HS-5 (cell line): Measurements from ENCODE around the gene USH2A.

Source experiments
- DNase-seq: peaks from one replicate; pipeline ENCODE4 v3.0.0-alpha.2; 2012; ENCODE audit warnings: low read depth

The USH2A gene

DNA sequence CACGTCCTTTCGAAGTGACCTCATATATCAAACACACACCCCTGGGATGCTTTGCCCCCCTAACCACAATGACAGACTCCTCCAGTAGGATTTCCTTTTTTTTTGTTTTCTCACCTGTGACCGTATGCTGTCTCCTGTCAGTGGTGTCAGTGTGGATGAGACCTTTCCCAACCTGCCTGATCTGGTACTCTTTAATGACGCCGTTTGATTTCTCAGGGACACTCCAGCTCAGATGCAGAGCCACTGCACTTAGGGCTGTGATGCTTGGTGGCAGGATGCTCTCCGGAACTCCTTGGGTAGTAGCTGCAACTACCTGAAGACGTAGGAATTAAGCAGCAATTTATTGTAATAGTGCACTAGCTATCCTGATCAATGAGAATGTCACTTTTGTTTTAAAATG lies 643.5 kb downstream of the USH2A start:
- DNase-seq: no peak

DNA sequence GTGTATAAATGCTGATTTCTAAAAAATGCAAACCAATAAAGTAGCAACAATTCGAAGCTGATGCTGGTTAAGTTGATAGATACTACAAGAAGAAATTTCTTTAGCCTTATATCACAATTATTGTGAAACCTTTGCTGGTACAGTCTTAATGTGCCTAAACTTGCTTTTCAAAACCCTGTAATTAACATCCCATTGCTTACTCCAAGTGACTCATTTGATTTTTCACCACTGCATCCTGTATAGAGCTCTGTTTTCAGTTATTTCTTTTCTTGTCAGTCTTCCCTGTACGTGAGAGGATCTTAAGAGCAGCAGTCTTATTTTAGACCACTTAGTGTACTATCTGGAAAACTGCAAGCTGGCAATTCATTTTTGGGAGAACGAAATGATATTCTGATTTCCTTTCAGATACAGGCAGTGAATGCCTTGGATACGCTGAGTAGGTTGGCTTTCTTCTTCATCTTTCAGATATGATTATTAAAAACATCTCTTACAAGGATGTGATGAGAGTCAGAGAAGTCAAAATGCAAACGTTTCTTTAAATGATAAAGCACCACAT lies 645.8 kb downstream of the USH2A start:
- peak; percentile 56 for DNase-seq

DNA sequence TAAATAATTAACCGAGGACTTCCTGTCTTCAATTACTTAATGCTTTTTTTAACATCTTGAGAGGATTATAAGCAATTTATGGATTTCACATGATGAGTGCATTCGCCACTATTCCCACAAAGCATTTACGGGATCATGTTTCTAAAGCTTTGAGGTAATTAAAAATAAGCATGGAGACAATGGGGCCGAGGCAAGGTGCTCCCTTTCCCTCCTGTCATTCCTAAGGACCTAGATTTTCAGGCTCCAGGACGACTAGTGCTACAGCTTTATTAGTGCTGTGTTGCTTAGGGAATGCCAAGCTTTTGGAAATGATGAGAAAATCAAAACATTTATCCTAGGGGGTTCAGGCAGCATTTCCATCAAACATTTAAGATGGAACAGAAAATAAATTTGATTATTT lies 646.9 kb downstream of the USH2A start:
- no peak for DNase-seq

DNA sequence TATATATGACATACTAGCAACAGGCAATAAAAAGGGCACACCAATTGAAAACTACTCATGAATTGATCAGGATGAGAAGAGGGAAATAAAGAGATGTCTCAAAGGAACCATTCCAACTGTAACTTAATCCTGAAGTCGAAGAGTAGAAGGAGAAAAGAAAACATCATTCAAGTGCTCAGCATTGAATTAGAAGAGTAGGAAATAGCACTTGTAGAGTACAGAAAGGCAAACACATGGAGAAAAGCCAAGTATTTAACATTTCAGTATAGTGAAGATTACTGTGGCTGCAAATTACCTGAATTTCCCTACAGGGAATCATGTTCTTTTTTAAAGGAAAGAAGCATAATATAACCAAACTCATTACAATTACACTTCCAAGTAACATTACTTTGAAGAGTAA lies 651.1 kb downstream of the USH2A start:
- no peak for DNase-seq

DNA sequence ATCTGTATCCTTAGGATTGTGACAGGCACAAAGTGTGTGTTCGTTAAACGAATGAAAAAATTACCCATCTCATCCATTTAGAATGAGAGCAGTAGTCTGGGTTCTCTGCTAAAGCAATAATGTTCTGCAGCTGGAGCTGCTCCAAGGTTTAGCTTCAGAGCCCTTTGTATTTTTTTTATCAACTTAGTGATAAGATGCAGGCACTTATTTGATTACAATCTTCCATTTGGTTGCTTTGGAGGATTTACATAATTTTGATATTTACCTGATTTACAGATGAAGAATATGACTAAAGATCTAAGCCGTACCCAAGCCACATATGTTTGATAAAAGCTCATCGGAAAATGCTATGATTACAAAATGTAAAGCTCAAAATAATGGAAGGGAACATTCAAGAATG lies 654.9 kb downstream of the USH2A start:
- no peak for DNase-seq

DNA sequence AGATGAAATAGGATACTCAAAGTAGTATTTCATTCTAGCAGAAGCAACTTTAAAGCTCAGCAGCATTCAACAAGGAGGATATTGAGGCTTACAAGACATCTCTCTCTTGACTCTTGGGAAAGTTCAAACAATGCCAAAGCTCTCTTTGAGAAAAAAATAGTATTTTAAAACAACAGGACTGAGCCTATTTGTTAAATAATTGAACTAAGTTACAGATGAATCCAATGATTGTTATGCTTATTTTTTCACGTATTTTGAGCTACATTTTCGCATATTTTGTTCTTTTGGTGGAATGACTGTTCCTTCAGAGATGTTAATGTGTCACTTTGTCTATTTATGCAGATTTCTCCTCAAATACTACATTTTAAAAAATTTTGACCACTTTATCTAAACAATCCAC lies 655.5 kb downstream of the USH2A start:
- no peak for DNase-seq

DNA sequence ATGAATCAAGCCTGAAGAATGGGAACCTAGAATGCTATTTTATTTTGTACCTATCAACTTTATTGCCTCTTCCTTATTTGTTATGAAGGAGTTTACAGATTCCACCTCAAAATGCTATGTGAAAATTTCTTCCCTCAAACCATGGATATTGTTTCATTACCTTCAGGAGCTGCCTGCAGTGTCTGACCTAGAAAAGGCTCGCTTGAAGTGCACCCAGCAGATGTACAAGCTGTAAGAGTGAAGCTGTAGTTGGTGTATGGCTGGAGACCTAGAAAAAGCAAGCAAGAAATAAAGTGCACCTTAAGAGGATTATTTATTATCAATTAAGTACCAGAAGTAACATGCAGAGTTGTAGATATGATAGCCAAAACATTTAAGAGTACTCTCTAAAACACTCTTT lies 656.7 kb downstream of the USH2A start:
- DNase-seq: no peak

DNA sequence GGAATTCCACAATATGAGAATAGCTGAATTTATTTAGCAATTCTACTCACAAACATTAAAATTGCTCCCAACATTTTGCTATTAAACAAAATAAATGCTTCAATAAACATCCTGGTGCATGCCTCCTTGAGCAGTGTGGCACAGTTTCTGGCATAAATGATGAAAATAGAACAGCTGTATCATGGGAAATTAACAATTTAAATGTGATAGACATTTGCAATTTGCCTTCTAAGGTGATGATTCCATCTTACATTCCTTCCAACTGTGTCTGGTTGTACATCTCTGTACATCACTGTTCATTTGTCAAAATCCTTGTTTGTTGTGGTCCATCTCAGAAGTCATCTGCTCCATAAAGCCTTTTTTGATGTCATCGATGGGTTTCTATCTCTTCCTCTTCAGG lies 657.4 kb downstream of the USH2A start:
- no peak for DNase-seq

DNA sequence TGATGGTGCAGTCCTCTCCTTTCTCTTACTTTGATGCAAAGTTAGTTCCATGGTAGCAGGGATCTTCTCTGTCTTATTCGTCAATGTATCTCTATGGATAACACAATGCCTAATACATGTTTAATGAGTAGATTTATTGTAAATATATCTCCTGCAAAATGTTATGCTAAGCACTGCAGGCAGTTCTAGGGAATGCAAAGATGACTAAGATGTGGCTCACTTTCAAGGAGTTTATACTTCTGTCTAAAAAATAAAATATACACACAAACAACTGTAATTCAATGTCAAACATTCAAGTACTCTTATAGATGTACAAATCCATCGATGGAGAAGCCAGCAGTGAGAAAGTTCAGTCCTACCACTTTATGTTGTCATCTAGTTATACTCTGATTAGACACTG lies 661.8 kb downstream of the USH2A start:
- DNase-seq: no peak

DNA sequence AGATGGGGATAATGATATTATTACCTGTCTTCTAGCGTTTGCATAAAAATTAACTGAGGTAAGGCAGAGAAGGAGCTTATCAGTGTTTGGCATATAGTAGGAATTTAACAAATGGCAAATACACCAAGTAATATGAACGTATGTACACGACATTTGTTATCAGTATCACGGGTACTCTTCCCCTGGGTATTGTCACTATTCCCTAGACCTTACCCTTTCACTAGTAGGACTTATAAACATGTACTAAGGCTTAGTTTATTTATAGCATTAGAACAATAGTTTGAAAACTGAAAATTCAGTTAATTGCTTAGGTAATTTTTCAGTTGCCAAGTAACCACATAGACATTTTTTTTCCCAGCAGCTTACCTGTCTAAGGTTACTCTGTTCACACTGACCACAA lies 669.1 kb downstream of the USH2A start:
- no peak for DNase-seq

DNA sequence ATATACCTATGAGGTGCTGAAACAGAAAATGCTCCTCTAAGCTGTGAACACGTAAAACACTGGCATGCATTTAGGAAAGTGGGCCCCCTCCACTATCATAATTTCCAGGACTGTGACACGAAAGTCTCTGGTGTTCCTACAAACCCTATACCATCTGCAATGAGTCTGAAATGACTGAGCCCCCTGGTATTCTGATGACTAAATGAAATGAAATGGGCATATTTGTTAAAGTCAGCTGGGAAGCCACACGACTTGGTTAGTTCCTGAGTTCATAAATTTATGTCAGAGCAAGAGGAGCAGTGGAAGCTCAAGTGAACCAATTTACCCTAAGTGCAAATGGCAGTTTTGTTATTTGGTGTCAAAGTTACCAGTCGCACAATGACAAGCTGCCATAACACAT lies 673.8 kb downstream of the USH2A start:
- DNase-seq: peak; percentile 83

DNA sequence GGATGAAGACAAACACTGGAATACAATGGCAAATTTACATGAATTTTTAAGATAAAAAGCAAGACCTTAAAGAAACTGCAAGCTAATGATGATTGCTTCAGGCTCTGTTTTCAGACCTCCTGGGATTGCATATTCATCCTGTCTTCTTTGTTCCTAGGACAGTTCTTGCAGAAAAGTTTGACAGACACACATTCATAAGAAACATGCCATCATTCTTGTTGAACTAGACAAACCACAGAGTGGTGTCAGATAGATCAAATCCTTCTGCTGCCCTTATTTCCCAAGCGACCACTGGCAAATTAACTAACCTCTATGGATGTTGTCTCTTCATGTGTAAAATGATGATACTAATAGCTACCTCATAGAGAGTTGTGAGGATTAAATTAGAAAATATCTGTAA lies 674.8 kb downstream of the USH2A start:
- DNase-seq: no peak

DNA sequence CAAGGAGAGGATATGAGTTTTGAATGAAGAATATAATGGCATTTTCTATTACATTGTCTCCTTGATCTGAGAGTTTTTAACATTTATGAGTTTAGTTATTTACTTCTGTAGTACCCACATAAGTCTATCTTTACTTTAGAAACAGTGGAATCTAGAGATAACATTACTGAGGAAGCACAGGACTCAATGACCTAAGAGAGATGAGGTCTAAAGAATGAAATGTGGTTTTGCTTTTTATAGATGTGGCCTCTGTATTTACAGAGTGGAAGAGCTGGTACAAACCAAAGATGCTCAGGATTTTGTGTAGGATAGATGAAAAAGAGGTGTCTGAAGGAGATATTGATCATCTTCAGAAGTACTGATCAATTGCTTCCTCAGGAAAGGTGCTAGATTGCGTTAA lies 678.8 kb downstream of the USH2A start:
- no peak for DNase-seq

DNA sequence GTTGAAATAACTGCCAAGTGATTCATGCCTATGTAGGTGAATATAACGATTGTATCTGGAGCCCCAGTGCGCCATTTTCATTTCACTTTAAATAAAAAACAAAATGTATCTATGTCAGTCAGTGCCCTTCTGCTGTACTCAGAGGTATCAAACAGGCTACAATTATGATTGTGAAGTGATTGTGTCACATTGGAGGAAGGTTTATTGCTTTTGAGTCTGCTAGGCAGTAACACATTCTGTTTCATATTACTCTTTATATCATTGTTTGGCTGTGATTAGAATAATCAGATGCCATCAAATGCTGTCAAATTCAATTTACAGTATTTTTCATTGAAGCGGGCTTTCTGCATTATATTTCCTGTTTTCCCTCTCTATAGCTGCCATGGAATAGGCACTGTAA lies 684.2 kb downstream of the USH2A start:
- no peak for DNase-seq

DNA sequence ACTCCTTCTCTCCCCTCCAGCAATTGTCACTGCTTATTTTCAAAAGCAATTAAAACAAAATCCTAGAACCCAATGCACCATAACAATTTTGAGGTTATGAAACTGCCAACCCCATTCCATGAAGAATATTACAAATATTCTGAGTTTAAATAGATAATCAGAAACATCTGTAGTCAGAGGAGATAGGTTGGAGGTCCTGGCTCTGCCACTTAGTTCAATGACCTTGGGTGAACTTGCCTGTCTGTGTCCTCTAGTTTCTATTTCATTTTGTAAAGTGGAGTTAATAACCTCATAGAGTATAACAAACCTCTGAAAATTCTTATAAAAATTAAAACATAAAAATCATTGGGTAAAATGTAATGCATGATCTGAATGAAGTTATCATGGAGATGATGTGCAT lies 691.5 kb downstream of the USH2A start:
- DNase-seq: no peak

DNA sequence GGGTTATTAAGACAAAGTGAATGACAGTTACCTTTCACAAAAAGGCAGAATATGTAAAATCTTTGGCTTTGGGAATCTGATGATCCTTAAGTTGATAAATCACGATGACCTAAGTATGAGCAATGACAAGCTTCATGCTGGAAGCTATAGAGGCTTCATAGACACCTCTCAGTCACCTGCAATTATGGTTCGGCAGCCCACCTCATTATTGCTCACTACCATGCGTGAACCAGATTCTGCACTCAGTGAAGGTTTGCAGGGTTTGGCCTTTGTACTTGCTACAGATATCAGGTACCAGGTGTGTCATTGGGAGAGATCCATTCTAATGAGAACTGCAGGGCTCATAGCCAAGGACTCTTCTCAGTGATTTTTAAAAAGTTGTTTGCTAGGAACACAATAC lies 692.6 kb downstream of the USH2A start:
- no peak for DNase-seq

DNA sequence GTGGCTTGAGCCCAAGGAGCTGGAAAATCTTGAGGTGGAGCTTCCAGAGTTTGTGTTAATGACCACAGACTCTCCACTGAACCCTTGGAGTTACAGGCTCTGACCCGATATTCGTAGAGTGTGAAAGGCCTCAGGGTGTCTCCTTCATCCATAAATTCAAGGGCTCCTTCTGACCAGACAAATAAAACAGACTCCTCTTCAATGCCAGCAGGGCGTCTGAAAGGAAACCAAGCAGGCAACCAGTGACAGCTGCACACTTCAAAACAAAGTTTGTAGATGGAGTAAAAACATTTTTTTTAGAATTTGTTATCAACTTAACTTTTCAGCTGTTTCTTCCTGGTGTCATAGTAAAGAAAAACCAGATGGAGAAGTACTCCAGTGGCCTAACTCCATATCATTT lies 695.1 kb downstream of the USH2A start:
- DNase-seq: no peak

DNA sequence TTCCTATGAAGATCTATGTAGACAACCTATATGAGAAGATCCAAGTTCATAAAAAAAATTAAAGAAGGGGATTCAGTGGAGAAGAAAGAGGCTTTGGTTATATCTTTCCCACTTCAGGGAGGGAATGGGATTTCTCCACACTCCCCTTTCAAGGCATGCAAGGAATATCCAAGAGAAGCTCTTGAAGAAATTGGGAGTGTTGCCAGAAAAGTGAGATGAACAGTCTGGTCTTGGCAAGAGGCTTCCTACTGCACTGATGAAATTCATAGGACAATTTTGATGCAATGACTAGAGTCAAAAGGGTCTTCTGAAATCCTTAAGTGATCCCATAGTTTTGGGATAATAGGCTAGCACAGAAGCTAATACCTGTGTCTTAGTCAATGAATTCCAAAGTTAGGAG lies 703.1 kb downstream of the USH2A start:
- no peak for DNase-seq

DNA sequence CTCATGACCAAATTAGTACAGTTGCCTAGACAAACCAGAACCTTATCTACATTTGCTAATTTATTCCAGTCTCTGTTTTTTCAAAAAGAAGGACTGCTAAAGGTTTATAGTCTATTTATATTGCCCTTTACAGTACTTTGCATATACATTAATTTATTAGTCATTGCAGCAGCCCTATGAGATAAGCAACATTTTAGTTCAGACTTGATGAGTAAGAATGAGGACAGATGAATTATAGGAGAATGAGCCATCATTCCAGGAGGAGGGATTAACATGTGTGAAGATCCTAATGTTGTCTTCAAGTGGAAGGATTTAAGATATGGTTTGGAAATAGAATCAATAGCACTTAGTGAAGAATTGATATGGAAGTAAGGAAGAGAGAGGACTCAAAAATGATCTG lies 703.7 kb downstream of the USH2A start:
- peak; percentile 67 for DNase-seq

DNA sequence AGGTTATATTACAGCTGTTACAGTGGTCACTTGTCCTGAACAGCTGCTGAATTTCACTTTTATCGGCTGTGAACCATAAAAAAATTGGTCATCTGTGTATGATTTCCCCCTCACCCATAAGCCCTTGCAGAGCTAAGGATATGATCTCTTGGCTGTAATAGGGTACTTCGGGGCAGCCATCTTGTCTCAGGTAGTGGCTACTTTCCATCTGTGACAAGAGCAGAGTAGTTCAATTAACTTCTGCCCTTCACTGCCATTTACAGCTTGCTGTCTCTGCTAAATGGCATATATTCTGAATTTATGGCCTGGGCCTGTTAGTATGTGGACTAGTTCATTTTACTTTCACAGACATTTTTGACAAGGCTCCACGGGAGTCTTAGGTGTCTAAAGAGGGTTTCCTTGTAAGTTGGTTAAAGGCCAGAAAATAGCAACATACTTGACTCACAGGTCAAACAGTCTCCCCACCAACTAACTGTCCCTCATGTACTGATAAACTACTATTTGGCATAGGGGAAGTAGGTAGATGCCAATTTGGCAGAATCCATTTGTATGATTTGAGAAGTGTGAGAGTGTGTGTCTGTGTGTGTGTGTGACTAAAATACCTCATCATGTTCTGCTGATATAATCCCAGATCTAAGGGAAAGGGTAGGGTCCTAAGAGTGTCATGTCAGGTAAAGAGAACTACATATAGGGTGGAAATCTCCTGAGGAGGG lies 704.5 kb downstream of the USH2A start:
- DNase-seq: no peak

DNA sequence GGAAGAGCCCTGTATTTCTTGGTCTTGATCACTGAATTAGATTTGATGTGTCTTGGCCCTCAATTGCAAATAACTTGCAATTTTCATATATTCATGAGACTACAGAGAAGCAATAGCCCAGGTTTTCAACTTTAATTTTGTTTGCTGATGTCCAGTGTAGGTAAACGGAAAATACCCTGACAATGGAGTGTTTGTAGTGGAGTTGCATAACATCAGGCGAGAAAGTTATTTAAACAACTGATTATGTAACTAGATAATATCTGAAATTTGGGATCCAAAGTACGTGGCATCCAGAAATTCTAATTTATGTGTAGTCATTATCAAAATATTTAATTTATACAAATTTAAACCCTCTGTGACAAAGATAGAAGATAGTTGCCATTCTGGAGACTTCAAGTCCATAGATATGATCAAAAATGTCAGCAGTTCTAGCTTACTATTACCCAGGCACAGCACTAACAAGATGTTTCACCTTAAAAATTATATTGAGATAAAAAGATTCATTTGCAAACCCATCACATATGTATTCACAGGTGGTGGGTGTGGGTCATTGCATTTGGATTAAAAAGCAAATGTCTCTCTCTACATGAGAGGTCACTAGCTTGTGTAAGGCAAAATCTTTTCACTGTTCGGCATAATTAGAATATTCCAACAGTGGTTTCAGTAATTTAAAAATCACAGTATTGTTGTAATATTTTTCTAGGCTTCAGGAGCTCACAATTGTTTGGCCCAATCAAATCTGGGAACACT lies 705.4 kb downstream of the USH2A start:
- no peak for DNase-seq

DNA sequence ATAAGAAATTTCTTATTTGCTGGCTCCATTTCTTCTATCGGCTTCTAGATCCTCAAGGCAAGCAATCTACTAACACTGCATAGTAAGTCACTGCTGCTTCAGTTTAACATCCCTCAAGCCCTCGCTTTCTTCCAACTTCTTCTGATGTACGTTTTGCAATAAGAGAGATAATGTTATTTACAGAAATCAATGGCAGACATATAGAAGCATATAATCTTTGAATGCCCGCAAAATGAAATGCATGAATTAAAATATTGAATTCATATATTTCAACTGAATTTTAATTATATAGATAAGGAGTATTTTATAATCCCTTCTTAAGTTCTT lies 712.4 kb downstream of the USH2A start:
- DNase-seq: no peak

DNA sequence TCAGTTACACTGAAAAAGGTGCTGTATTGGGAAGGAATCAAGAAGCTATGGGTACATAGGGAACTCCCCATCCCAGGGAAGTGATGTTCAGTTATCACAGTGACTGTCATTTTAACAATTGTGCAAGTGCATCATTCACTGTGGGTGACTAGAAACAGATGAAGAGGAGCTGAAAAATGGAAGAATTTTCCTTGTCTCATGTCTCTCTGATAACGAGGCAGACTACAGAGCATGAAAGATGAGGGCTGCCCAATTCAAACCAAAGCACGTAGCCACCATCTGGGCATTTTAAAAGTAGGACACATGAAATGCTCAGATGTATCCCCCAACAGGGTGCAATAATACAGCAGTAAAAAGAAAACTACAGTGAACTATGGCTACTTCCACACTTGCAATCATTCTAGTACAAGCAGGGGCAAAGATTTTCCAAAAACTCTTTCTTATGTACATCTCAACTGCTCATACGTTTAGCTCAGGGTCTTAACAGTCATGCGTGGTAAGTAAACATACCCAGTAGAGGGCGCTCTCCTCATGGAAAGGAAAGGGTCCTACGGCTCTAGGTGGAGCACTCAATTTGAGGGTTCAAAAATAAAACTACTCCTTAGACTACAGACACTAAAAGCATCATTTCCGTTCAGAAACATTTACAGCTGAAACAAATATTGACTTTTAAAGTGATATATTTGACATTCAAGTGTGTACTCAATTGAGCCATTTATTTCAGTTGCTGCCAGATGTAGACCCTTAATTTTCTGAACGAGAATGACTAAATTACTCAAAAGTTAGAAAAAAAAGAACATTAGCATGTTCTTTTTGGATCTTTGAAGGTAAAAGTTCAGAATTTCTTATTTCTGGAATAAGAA lies 713.0 kb downstream of the USH2A start:
- DNase-seq: no peak
